ENCODE results near the gene DMGDH.

- TF ChIP-seq POLR2A (IDR thresholded peaks at IDR 0.05) (no peak), CTCF (IDR thresholded peaks at IDR 0.05) (no peak)
Measured at GRCh38 chr5:79002374-79002773, 67.1 kb downstream of the DMGDH start.
